GM04503 (cell line): ENCODE data around the gene TBXAS1.
A peak's percentile ranks its signal among the peaks of the same experiment; 100 is the strongest.

Experiments used
- DNase-seq: peaks from one replicate; pipeline ENCODE4 v3.0.0-alpha.2; 2012; ENCODE audit warnings: low read depth

TBXAS1 gene

DNA sequence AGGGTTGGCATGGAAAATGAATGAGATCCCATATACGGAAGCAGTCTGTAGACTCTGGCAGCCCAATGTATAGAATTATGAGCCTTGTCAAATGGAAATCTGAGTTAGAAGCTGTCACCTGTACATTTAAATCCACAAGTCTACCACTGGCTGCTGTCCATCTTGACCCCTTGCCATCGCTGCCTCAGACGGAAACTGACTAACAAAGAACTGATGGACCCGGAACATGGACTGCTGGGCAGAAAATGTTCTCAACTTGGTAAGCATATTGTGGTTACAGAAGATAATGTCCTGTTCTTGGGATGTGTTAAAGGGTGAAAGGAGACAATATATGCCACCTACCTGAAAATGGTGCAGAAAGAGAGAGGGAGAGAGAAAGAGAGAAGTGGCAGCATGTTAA lies 196.2 kb downstream of the TBXAS1 start:
- DNase-seq = no peak

DNA sequence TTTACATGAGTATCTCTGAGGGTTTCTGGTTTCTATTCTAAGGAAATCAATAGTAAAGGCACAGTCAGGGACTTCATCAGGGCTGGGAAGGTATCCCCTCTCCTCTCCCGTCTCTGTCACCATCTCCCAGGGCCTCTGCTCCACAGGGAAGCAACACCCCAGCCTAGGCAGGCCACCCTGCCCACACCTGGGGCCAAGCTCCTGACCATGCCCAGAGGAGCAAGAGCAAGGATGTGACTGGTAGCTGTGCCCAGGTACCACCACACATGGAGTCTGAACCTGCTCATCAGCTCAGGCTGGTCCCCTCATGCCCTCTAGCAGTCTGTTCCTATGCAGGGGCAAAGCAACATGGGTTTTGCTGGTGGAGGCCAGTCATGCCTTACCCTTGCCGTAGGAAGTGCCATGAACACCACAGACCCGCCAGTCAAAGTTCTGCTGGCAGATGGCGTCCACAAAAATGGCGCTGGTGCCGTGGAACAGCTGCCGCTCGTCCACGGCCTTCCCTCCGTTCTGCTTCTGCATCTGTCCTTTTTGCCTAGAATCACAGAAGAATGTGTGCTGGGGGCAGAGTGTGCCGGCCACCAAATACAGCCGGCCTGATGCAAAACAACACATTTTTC lies 196.9 kb downstream of the TBXAS1 start:
- DNase-seq = no peak

DNA sequence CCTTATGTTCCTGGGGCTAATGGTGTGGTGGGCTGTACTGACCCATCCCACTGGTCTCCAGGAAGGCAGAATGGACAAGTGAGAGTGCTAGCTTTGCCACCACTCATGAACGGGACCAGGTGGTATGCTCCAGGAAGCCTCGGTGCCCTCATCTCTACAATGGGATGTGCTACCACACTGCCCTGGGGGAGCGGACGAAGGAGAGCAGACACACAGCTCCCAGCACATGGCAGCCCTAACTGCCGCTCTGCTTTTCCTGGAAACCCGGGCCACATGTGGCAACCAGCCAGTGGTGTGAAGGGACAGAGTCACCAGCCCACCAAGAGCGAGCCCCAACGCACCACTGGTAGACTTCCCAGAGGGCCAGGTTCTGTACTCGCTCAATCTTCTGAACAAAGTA lies 197.9 kb downstream of the TBXAS1 start:
- DNase-seq = no peak

DNA sequence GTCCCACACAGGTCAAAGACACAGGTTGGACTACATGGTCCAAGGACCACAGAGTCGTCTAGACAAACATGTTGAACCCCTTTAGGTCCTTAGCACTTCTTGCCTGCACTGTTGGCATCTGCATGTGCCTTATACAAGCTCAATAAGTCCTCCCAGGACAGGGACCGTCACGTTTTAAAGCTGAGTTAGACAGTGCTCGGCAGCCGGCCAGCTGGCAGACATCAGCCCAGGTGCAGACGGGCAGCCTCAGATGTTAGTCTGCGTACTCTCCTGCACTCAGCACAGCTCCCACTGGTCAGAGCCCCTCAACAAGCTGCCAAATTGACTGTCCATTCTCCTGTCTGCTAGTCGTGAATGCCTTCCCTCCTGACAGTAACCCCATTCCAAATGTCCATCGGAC lies 198.8 kb downstream of the TBXAS1 start:
- DNase-seq = no peak

DNA sequence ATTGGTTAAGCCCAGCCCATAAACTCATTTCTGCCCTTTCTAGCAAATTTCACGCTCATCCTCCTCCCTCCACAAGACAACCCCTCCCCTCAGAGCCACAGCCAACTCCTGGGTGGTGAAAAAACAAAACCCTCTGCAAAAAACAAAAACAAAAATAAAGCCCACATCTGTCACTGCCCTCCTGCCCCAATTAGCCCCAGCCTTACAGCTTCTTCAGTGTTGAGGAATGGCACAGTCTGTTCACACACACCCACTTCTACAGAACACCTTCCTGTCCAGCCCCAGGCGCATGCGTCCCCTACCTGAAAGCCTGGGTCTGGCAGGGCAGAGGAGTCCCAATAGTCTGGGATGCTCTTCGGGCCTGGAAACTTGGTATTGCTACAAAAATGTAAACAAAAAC lies 199.2 kb downstream of the TBXAS1 start:
- no peak for DNase-seq

DNA sequence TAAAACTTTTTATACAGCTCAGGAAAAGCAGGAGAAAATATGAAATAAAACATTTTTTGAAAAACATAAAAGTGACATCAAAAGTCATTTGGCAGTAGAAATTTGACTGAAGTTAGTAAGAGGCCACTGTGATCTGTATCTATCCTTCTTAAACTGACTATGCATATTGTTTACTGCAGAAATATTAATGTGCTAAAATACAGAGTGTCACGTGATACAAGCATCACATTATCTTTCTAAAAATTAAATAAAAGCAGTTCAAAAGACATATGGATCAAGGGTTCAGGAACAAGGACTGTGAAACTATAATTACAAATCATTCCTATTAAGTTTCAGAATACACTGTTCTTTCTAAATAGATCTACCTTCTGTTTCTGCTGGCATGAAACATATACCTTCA lies 200.0 kb downstream of the TBXAS1 start:
- DNase-seq = no peak

DNA sequence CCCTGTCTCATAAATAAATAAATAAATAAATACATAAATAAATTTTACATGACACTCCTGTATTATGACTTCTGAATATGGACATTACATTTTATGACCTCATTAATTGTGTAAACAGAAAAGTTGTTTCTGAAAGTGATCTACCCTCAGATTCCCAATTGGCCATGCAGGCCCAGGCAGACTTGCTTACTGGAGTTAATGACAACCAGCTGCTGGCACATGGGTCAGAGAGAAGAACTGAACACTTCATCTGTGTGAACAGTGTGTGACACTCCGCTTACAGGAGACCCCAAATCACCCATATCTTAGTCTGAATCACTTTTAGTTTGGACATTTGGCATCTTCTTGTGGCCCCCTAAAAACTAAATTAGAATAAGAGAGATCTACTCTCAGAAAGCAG lies 202.3 kb downstream of the TBXAS1 start:
- peak; percentile 9 for DNase-seq

DNA sequence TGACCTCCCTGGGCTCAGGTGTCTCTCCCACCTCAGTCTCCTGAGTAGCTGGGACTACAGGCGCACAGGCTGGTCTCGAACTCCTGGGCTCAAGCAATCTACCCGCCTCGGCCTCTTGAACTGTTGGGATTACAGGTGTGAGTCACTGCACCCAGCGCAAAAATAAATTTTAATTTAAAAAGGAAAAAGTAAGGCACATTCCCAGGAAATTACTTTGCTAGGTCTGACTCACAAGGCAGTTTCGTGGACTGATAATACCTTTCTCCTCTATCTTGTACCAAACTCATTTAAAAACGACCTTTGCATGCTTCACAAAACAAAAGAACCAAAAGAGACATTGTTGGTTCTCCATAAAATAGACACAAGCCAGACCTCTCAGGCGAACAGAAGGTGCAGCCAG lies 204.0 kb downstream of the TBXAS1 start:
- DNase-seq = no peak

DNA sequence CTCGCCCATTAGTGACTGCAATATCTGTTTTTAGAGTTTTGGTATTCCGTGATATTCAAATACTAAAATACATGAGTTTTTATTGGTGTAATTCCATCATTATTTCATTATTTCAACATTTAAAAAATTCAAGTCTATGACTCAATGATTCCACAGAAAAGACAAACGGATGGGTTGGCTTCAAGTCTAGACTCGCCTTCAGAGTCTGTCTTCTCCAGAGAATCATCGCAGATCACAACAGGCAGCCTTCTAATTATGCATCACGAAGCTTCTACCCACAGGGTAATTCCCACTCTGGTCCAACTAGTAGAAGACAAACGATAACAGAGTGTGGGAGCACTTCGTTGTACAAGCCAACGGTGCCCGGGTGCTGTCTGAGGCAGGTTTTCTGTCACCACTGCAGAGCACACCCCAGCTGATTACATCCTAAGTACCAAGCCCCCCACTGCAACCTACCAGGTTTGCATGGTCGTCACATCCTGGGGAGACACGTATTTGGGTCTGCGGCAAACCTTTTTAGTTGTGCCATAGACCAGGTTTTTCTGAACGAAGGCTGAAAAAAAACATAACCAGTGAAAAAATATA lies 204.8 kb downstream of the TBXAS1 start:
- no peak for DNase-seq

DNA sequence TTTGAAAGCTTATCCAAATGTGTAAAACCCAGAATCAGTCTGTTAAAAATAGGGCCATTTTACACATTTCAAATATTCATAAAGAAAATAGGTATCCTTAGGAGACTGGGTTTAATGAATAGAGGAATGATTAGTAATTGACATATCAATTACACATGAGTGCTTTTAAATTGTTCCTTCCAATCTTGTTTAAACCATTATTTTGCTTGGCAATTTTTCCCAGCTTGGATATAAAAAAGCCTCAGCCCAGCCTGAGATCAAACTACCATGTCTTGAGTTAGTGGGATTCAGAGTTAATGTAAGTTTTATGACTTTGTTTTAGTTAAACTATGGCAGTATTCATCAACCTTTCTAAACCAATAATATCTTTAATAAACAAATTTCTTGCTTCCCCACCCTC lies 205.4 kb downstream of the TBXAS1 start:
- no peak for DNase-seq

DNA sequence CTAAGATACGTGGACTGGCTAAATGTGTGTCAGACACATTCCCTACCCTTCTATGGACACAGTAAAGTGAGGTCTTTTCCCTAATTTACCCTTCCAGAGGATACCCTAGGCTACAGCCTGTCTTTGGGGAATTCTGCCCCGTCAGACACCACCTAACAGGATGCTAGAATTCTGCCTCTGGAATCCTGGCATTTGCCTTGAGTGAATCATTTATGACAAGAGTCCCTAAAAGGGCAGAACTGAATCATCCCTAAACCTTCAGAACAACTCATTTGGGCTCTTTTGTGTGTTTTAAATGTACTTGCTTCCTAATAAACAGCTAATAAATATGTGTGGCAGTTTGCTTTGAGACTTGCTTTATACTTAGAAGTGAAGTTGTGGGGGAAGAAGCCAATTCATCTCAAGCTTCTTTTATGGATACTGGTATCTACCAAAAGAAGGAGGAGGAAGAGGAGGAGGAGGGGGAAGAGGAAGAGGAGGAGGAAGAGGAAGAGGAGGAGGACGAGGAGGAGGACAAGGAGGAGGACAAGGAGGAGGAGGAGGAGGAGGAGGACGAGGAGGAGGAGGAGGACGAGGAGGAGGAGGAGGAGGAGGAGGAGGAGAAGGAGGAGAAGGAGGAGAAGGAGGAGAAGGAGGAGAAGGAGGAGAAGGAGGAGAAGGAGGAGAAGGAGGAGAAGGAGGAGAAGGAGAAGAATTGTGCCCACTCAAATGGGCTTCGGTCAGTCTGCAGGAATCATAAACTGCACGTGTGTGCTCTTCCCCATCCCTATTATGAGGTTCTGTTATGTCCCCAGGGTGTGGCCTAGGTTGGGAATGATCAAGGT lies 206.5 kb downstream of the TBXAS1 start:
- peak; percentile 33 for DNase-seq

DNA sequence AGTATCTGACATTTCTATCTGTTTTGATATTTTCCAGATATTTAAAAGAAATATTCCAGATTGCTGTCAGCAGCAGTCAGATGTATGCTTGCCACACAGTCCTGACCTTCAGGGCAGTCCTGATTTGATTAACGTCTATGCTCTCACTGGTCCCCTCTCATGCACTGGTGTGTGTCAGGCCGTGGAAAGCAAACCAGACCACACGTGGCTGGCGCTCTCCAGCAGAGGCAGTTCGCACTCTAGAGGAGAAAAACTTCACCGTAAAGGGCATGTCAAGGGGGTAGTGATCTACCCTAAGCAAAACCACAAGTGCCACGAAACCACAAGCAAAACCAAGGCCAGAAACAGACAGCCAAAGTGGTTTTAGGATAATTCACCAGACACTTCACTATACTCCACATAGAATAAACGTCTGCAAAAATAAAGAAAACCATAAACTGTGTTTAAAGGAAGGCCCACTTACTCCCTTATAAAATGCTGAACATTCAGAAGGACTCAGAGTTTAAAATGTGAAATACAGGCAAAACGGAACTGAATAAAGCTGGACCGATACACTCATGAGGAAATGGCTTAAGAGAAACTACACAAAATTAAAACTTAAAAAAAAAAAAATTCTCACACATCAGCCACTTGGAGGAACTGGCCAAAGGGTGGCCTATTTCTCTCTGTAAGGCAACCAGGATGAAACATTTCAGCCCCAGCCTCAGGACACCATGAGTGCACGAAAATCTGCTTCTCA lies 207.3 kb downstream of the TBXAS1 start:
- DNase-seq = no peak

DNA sequence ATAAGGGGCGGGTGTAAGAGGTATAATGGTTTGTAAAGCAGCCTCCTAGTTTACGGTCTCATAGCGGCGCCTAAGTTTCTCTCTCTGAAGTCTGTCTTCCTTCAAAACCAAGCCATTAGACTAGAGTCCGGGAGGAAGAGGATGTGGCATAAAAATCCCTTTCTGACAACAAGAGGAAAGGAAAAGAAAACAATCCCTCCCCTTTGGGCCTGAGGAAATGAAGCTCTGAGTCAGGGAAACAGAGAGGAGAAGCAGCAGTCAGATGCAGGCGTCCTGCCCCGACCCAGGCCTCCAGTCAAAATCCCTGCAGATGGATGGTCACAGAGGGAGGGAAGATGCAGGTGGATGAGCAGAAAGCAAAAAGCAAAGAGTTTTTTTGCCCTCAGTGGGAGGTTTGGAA lies 210.0 kb downstream of the TBXAS1 start:
- no peak for DNase-seq

DNA sequence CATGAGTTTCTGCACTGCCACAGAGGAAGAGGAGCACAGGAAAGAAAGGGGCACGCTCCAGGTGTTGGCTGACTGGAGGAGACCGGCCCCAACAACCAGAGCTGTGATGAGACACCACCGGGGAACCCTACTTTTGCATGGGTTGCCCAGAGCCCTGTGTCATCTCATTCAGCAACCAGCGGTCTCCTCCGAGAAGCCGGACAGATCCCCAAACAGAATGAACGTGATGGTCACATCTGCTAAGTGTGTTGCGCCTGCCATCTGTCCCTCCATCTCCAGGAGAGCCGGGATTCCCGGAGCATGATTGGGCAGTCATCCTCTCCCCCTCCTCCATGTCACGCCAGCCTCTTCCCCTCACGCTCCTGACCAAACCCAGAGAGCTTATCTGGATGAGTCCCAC lies 210.8 kb downstream of the TBXAS1 start:
- no peak for DNase-seq

DNA sequence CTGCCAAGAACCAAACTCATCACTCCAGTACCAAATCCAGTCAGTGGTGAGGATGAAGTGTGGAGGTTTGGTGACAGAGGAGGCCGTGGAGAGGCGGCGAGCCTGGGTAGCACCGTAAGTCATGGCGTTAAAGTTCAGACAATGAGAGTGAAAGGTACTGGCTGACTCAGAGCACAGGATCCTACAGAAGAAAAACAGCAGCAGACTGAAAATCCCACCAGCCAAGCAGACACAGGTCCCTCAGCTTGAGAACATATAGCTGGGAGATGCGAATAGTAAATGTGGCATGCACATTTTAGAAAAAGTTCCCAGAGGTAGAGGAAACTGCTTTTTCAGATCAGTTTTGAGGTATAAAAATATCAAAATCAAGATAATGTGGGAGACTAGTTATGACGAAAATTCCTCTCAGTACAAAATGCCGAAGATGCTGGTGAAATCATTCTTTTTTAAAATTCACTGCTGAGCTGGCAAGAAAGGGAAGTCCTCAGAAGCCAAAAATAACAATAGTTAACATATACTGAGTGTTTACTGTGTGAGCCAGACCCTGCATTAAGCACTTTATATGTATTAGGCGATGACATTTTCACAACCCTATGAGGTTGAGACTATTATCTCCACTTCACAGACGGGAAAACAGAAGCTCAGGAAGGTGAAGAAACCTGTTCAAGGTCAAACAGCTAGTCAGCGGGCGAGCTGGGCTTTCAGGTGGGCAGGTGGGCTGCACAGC lies 212.8 kb downstream of the TBXAS1 start:
- no peak for DNase-seq

DNA sequence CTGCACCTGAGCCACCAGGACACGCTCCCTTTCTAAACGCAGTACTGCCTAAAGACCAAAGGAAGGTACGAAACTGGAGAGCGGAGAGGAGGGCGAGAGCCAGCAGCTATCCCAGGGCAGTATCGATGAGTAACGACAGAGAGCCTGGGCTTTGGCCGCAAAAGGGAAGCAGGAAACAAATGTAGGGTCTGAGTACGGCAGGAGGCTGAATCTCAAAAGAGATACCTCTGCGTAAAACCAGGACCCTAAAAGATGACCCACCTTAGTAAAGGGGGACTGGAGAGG lies 213.3 kb downstream of the TBXAS1 start:
- no peak for DNase-seq

DNA sequence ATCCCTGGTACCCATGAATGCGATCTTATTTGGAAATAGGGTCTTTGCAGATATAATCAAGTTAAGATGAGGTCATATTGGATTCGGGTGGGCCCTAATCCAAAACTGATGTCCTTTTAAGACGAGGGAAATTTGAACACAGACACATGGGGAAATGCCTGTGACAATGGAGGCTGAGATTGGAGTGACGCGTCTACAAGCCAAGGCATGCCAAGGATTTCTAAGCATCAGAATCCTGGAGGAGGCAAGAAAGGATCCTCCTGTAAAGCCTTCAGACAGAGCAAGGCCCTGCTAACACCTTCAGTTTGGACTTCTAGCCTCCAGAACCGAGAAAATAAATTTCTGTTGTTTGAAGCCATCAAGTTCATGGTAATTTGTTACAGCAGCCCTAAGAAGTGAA lies 215.2 kb downstream of the TBXAS1 start:
- DNase-seq = no peak

DNA sequence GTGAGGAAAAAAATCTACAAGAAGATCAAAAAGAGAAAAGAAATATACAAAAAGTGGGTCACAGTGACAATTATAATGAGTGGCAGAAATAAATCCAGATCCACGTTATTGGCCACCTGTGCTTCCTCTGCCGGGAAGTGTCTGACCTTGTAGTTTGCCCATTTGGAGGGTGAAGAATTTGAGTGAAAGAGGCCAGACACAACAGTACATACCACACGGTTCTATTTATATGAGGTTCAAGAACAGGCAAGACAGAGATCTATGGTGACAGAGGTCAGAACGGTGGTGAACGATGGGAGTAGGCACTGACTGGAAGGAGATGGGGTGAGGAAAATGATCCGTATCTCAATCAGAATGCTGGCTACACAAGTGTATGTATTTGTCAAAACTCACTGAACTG lies 216.6 kb downstream of the TBXAS1 start:
- DNase-seq = no peak

DNA sequence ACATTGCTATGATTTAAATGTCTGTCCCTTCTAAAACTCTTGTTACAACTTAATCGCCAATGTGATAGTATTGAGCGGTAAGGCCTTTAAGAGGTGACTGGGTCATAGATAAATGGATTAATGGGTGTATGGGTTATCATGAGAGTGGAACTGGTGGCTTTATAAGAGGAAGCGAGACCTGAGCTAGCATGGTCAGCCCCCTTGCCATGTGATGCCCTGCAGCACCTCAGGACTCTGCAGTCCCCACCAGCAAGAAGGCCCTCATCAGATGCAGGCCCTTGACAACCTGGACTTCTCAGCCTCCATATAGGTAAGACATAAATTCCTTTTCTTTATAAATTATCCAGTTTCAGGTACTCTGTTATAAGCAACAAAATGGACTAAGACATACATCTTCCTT lies 218.1 kb downstream of the TBXAS1 start:
- DNase-seq = no peak

DNA sequence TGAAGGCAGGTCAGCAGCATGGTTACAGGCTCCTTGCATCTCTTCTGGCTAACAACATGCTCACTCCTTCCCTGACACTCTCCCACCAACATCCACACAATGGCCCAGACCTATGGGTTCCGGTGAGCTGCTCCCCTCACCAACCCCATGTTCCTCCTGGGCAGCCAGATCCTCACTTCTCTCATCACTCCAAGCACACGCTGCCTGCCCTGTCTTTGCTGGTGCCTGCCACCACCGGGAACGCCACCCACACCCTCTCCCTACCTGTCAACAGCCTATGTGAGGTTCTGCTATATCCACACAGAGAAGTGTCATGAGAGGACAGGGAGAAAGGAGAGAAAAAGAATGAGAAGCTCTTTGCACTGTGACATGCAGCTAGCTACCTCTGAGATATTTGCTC lies 219.1 kb downstream of the TBXAS1 start:
- DNase-seq = no peak

DNA sequence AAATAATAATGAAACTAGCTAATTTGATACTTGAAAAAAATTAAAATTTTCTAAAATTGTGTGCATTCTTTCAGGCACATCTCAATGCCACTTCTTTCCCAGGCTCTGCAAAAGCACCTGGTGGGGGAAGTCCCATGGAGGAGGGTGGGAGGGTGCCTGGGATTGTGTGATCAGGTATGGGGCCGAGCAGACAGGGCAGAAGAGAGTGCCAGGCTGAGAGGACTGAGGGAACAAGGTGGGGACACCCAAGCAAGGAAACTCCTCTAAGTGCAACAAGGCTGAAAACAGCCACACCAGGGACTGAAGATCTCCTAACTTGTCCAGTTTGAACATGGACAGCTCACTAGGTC lies 219.9 kb downstream of the TBXAS1 start:
- no peak for DNase-seq

DNA sequence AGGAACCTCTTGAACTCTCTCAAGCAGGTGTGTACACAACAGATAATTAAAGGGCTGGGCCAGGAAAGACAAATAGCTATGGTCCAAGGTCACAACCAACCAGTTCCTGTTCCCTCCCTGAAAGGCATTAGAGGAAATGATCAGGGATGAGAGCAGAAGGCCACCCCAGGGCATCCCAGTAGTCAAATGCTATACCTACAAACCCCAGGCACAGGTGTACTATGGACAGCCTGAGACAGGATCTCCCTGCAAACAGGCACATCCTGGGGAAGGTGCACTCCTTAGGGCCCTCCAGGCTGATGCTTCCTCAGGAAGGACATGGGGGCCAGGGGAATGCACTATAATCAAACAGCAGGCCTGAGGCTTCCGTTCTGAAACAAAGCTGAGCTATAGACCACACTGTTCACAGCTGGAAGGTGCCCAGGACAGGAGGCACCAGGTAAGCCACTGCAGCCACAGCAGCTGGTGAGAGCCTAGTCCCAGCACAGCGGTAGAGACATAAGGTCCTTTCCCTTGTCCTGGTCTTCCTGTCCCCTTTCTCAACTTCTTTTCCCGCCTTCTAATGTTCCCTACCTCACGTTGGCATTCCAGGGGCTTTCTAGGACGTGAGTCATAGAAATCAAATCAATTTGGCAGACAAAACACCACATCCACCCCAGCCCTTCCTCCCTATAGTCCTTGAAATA lies 220.4 kb downstream of the TBXAS1 start:
- DNase-seq = no peak
